Upper lobe of left lung (tissue), 4 donors: ENCODE data around the gene ARFIP1.

Experiments
- CTCF ChIP-seq, 6 experiments: fragments of 450-650 bp in 4 of 6; fragments of 200-600 bp in 2 of 6; sonication (generic) in 2 of 6; IDR thresholded peaks; one replicate each; pipeline ENCODE4 v1.5.1; 2016 to 2019; ENCODE audit warnings: antibody characterized with exemption in 6 of 6
- EP300 ChIP-seq, 4 donors: sonication (generic); formaldehyde crosslinking; IDR thresholded peaks; one replicate each; pipeline ENCODE4 v1.5.1; 2017; ENCODE audit warnings: antibody characterized with exemption in 4 of 4, control low read depth in 2 of 4
- POLR2A ChIP-seq, 4 donors: fragments of 450-650 bp; IDR thresholded peaks; one replicate each; pipeline ENCODE4 v1.5.1; 2016 to 2017; ENCODE audit warnings: antibody characterized with exemption in 4 of 4, mild to moderate bottlenecking in 2 of 4
- POLR2AphosphoS5 ChIP-seq, 2 donors: sonication (generic); formaldehyde crosslinking; IDR thresholded peaks; one replicate each; pipeline ENCODE4 v1.5.1; 2017; ENCODE audit warnings: antibody characterized with exemption in 2 of 2

DNA sequence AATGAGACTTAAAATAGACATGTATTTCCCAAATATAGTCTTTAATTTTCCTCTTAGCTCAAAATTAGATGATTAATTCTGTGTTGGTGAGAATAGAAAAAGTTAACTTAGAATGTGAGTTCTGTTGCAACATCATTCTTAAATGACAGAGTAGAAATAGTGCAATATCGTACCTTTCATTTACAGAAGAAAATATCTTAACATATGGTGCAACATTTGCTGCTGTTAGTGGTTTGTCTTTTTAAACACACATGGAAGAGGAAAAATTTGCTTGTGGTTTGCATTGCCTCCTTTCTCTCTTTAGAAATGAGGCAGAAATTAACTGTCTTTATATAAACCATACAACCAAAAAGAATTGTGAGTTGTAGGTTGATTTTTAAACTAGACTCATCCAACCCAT lies 117.1 kb downstream of the ARFIP1 start:
- TF ChIP-seq CTCF (IDR thresholded peaks at IDR 0.05): no peak
- no peak for TF ChIP-seq POLR2A (IDR thresholded peaks at IDR 0.05)
- TF ChIP-seq POLR2AphosphoS5 (IDR thresholded peaks at IDR 0.05): no peak
- no peak for TF ChIP-seq EP300 (IDR thresholded peaks at IDR 0.05)
